AG04449 (cell line): Measurements from ENCODE around the gene PAX8.

Experiments
- CTCF ChIA-PET: fragments of 350-600 bp; formaldehyde crosslinking; extraction: SDS; loops from one replicate; lab custom pipeline; 2021; ENCODE audit warnings: antibody characterized with exemption; lab: Yijun Ruan, JAX
- POLR2A ChIA-PET: fragments of 400-600, 350-600 bp; formaldehyde crosslinking; extraction: SDS; loops from one replicate; lab custom pipeline; 2020; ENCODE audit warnings: antibody characterized with exemption, inconsistent platforms; lab: Yijun Ruan, JAX
- DNase-seq: peaks from one replicate; pipeline ENCODE4 v3.0.0-alpha.2; 2010; ENCODE audit warnings: low read depth, low spot score
- H3K4me3 ChIP-seq: 2 replicates; pipeline ENCODE4 v1.5.1; 2011; ENCODE audit warnings: low read depth, mild to moderate bottlenecking, control low read depth, low read length
- TF ChIP-seq, protein P1 (sequence below): IDR thresholded peaks from one replicate; pipeline ENCODE4 v1.5.1; 2011; ENCODE audit warnings: mild to moderate bottlenecking, moderate library complexity, low read length, control low read depth, inconsistent platforms; ENCODE audit not compliant: insufficient read depth; ENCODE audit errors: missing control alignments

Gene PAX8

DNA sequence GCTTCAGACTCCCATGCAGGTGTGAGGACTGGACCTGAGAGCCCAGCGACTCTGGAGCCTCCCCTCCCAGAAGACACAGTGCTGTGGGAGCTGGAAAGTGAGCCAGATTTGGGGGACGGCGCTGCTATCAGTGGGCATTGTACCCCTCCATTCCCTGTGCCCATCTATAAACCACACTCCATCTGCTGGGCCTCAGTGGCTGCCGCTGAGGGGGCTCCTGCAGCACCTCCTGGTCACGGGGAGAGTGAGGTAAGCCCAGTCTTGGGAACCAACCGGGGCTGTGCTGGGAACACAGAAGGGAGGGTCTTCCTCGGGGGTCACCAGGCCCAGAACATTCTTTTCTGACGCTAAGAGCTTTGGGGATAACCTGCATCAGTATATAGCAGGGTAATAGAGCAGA, 95.5 kb downstream of the PAX8 start:
- ChIA-PET POLR2A (no interaction called here), CTCF (interaction anchor here (1.2 to 4.9 kb wide), 5 partner anchors 9 to 207 kb away, joined by 3 to 33 read pairs (median 7); no protein-coding TSS in a partner anchor)
- TF ChIP-seq, protein P1, sequence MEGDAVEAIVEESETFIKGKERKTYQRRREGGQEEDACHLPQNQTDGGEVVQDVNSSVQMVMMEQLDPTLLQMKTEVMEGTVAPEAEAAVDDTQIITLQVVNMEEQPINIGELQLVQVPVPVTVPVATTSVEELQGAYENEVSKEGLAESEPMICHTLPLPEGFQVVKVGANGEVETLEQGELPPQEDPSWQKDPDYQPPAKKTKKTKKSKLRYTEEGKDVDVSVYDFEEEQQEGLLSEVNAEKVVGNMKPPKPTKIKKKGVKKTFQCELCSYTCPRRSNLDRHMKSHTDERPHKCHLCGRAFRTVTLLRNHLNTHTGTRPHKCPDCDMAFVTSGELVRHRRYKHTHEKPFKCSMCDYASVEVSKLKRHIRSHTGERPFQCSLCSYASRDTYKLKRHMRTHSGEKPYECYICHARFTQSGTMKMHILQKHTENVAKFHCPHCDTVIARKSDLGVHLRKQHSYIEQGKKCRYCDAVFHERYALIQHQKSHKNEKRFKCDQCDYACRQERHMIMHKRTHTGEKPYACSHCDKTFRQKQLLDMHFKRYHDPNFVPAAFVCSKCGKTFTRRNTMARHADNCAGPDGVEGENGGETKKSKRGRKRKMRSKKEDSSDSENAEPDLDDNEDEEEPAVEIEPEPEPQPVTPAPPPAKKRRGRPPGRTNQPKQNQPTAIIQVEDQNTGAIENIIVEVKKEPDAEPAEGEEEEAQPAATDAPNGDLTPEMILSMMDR: no peak
- H3K4me3 ChIP-seq: no peak overlapping the region
- DNase-seq: no peak

DNA sequence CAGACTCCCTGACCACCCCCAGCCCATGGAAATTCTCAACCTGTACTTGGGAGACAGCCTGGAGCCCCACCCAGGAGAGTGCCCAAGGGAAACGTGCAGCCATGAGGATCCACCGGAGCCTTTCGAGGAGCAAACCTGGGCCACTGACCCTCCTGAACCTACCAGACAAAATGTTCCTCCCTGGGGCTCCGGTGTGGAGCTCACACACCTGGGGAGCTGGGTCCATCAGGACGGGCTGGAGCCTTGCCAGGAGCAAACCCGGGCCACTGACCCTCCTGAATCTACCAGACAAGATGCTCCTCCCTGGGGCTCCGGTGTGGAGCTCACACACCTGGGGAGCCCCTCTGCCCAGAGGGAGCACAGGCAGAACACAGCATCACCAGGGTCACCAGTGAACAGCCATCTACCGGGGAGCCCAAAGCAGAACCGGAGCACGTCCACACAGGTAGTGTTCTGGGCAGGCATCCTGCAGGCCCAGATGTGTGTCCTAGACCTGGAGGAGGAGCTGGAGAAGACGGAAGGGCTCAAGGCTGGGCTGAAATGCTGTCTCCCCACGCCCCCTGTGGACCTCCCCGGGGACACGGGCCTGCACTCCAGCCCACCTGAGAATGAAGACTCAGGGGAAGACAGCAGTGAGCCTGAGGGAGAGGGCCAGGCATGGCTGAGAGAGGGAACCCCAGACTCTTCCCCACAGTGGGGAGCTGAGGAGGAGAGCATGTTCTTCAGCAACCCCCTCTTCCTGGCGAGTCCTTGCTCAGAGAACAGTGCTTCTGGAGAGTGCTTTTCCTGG, 96.1 kb downstream of the PAX8 start:
- ChIA-PET POLR2A (no interaction called here), CTCF (interaction anchor here (1.2 to 4.9 kb wide), 5 partner anchors 16 to 207 kb away, joined by 3 to 33 read pairs (median 7); no protein-coding TSS in a partner anchor)
- TF ChIP-seq, protein P1: no peak
- DNase-seq: no peak
- H3K4me3 ChIP-seq: no peak overlapping the region

GRCh38 chr2:113181258-113182051, 97.3 kb downstream of the PAX8 start:
- DNase-seq: no peak
- POLR2A ChIA-PET: no interaction called here
- CTCF ChIA-PET: interaction anchor here (0.9 to 4.9 kb wide), 5 partner anchors 18 to 209 kb away, joined by 4 to 33 read pairs (median 8); no protein-coding TSS in a partner anchor
- no peak overlapping the region for H3K4me3 ChIP-seq
- TF ChIP-seq, protein P1: no peak

DNA sequence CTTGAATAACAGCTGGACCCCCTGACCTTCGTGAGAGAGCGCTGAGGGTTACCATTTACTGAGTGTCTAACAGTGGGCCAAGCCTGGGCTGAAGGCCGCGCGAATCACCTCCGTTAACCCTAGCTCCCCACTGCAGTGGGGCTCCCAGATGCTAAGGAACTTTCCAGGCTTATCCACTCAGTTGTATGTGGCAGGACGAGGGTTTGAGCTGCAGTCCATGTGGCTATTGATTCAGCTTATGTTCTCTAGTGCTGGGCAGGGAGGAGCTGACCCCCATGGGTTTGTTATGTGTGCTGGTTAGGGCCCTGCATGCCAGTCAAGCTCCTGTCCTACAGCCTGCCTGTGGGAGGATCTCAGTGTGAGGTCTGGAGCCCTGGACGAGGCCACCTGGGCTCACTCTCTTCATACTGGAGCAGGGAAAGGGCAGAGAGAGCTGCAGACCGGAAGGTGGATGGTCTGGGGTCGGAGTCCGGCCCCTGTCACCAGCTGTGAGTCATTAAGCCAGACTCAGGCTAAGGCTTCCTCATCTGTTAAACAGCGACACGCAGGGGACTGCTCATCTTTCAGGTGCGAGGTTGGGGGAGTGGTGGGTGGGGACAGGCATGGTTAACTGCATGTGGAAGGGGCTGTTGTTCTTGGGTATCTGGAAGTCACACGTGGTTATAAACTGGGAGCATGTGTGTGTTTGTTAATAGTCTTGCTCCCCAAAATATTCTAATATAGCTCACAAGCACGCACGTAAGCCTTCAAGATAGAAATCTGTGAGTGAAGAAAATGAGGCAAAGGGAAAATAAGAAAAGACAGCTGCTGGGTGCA, 98.4 kb downstream of the PAX8 start:
- TF ChIP-seq, protein P1: no peak
- no peak for DNase-seq
- ChIA-PET POLR2A (no interaction called here), CTCF (interaction anchor here (0.9 to 4.9 kb wide), 4 partner anchors 19 to 43 kb away, joined by 3 to 33 read pairs (median 12); no protein-coding TSS in a partner anchor)
- no peak overlapping the region for H3K4me3 ChIP-seq

DNA sequence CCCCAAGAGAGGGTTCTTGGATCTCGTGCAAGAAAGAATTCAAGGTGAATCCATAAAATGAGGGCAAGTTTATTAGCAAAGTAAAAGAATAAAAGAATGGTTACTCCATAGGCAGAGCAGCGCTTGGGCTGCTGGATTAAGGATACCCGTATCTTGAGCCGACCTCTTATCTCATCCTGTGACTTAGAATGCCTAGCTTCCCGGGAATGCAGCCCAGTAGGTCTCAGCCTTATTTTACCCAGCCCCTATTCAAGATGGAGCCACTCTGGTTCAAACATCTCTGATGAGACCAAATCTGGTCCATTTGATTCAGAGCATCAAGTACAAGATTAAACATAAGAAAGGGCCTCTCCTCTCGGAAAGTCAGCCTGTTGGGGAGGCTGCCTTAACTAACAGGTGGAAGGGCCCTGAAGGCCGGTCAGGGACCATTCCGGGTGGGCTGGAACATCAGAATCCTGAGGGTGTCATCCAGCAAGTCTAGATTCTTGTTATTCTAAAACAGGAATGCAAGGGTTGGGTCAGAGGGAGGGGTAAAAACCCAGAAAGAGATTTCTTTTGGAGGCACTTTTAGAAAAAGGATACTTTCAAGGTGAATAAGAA, 99.2 kb downstream of the PAX8 start:
- TF ChIP-seq, protein P1: no peak
- ChIA-PET CTCF (interaction anchor here (0.9 to 4.9 kb wide), 4 partner anchors 19 to 42 kb away, joined by 3 to 33 read pairs (median 12); no protein-coding TSS in a partner anchor), POLR2A (no interaction called here)
- DNase-seq: no peak
- no peak overlapping the region for H3K4me3 ChIP-seq
